ENCODE results near the gene SGSM1.

- TF ChIP-seq, protein P1, sequence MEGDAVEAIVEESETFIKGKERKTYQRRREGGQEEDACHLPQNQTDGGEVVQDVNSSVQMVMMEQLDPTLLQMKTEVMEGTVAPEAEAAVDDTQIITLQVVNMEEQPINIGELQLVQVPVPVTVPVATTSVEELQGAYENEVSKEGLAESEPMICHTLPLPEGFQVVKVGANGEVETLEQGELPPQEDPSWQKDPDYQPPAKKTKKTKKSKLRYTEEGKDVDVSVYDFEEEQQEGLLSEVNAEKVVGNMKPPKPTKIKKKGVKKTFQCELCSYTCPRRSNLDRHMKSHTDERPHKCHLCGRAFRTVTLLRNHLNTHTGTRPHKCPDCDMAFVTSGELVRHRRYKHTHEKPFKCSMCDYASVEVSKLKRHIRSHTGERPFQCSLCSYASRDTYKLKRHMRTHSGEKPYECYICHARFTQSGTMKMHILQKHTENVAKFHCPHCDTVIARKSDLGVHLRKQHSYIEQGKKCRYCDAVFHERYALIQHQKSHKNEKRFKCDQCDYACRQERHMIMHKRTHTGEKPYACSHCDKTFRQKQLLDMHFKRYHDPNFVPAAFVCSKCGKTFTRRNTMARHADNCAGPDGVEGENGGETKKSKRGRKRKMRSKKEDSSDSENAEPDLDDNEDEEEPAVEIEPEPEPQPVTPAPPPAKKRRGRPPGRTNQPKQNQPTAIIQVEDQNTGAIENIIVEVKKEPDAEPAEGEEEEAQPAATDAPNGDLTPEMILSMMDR (conservative IDR thresholded peaks at IDR 0.05 in 1 of 2, IDR thresholded peaks at IDR 0.05 in 1 of 2; ENCODE audit: low read depth in 1 of 2, low read length in 2 of 2), result no peak
- no peak for TF ChIP-seq EZH2 (IDR thresholded peaks at IDR 0.05; ENCODE audit: low read length, missing control alignments)
Measured at GRCh38 chr22:24975813-24976341, 169.9 kb downstream of the SGSM1 start.

Data from fibroblast of lung (primary cell).